Mammary epithelial cell (primary cell): ENCODE results near the gene COX4I2.

Experiments used
- CTCF ChIP-seq, 2 donors: IDR thresholded peaks in 1 of 2; conservative IDR thresholded peaks in 1 of 2; 2 replicates each; pipeline ENCODE4 v1.5.1; 2011 to 2012; ENCODE audit warnings: inconsistent platforms in 2 of 2, low read length in 2 of 2, mild to moderate bottlenecking in 2 of 2, control low read depth in 1 of 2, low read depth in 1 of 2; ENCODE audit not compliant: insufficient read depth in 1 of 2; ENCODE audit errors: extremely low read depth in 1 of 2
- EZH2 ChIP-seq: IDR thresholded peaks from 2 replicates; pipeline ENCODE4 v1.6.1; 2012; ENCODE audit warnings: low read length, inconsistent platforms, borderline replicate concordance

- TF ChIP-seq CTCF (conservative IDR thresholded peaks at IDR 0.05 in 1 of 2, IDR thresholded peaks at IDR 0.05 in 1 of 2; ENCODE audit: extremely low read depth in 1 of 2, insufficient read depth in 1 of 2, low read depth in 1 of 2, low read length in 2 of 2): no peak
- no peak for TF ChIP-seq EZH2
These were observed 22.3 kb upstream of the COX4I2 start for GRCh38 chr20:31615416-31615815.
